Ovary (tissue), 3 donors: ENCODE results near the gene ZNF747.

Experiments used
- CTCF ChIP-seq, 3 donors: fragments of 450-650 bp in 2 of 3; fragments of 200-600 bp in 1 of 3; IDR thresholded peaks; one replicate each; pipeline versions ENCODE4 v1.5.1 to v1.8.0; 2016 to 2022; ENCODE audit warnings: antibody characterized with exemption in 3 of 3, mild to moderate bottlenecking in 1 of 3
- EP300 ChIP-seq: sonication (generic); formaldehyde crosslinking; IDR thresholded peaks from one replicate; pipeline ENCODE4 v1.6.1; 2017; ENCODE audit warnings: antibody characterized with exemption
- donor health status: DM: no; HTN: no; CAD: no.

- TF ChIP-seq EP300 (no peak), CTCF (IDR thresholded peaks at IDR 0.05) (no peak)
These were observed 8.4 kb downstream of the ZNF747 start, which contains the start of gene ZNF768 for GRCh38 chr16:30526137-30526822.
